ENCODE measurements around the gene IFIT2. TPM values are rescaled to one million over a fixed set of nuclear protein-coding genes. Genes with fewer than 3 reads are reported as not detected.

The IFIT2 gene
- total RNA-seq, 4 donors from 2014 or later, result 3.3 to 11.4 (median 6.0) TPM

DNA sequence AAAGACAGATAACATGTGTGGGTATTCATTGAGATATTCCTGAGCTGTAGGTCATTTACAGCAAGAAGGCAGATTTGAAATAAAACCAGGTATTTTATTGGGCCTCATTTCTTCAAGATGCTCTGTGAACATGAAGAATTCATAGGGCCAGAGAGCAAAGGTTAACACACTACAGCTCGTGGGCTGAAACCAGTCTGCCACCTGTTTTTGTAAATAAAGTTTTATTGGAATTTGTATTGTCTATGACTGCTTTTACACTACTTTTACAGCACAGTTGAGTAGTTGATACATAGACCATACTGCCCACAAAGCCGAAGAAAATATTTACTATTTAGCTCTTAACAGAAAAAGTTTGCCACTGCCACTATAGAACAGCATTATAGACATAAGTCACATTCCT lies 28.2 kb upstream of the IFIT2 start:
- DNase-seq (ENCODE audit: low spot score in 2 of 2), result no peak
- Histone ChIP-seq H3K27me3 (no peaks in the 10 kb centered on the region), H3K36me3 (no peaks in the 10 kb centered on the region), H3K4me3 (no peak overlapping the region), H3K4me1 (peaks cover 0 to 23% (median 8%) of the 10 kb centered on the region in 4 donors), H3K9me3 (no peaks in the 10 kb centered on the region), H3K27ac (no peak overlapping the region)
- no peak for TF ChIP-seq POLR2A (IDR thresholded peaks at IDR 0.05)
- 50 to 79% methylated on average over 2 of the region's 2 CpGs for WGBS, 2 donors

DNA sequence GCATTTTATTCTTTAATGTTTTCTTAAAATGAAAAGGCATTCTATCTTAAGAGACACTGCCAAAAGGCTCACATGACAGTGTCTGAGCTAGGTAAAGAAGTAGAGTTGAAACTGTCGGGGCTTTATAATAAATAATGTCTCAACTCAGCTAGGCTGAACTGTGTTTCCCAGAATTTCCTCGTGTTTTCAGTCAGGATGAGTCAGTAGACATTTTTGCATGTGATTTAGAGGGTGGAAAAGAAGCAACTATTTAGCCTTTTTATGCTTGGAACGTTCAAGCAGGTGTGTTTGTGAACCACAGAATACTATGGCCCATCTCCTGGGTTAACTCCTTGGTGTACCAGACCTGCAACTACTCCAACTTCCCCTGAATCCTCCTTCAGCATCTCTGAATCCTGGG lies 26.9 kb upstream of the IFIT2 start:
- peak overlapping the region in 2 of 4 donors; percentile 7 to 11 for H3K27ac ChIP-seq
- DNase-seq (ENCODE audit: low spot score in 2 of 2), result no peak
- WGBS, 2 donors, result 23 to 43% methylated on average over 3 of the region's 3 CpGs
- TF ChIP-seq, protein P1, sequence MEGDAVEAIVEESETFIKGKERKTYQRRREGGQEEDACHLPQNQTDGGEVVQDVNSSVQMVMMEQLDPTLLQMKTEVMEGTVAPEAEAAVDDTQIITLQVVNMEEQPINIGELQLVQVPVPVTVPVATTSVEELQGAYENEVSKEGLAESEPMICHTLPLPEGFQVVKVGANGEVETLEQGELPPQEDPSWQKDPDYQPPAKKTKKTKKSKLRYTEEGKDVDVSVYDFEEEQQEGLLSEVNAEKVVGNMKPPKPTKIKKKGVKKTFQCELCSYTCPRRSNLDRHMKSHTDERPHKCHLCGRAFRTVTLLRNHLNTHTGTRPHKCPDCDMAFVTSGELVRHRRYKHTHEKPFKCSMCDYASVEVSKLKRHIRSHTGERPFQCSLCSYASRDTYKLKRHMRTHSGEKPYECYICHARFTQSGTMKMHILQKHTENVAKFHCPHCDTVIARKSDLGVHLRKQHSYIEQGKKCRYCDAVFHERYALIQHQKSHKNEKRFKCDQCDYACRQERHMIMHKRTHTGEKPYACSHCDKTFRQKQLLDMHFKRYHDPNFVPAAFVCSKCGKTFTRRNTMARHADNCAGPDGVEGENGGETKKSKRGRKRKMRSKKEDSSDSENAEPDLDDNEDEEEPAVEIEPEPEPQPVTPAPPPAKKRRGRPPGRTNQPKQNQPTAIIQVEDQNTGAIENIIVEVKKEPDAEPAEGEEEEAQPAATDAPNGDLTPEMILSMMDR (IDR thresholded peaks at IDR 0.05), result no peak
- no peak for TF ChIP-seq POLR2A (IDR thresholded peaks at IDR 0.05)
- no peak for TF ChIP-seq EP300 (IDR thresholded peaks at IDR 0.05)
- H3K4me3 ChIP-seq, result no peak overlapping the region
- peaks cover 0 to 35% (median 17%) of the 10 kb centered on the region in 4 donors for H3K4me1 ChIP-seq
- H3K27me3 ChIP-seq, result no peaks in the 10 kb centered on the region
- H3K9me3 ChIP-seq, result no peaks in the 10 kb centered on the region
- no peaks in the 10 kb centered on the region for H3K36me3 ChIP-seq

DNA sequence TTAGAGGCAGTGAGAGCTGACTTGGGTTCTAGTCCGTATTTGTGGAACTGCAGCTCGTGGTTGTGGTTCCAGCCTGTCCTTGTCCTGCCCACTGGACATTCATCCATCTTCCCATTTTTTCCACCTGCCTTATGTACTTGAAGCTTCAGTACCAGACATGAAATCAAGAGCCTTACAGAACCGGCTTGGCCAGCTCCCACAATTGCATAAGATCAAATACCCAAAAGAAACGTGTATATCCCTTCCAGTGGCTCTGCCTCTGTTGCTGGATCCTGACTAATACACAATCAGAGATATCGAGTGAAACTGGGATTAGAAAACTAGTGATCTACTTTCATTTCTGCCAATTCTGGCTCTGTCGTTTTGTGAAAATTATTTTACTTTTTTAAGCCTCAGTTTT lies 26.5 kb upstream of the IFIT2 start:
- Histone ChIP-seq H3K9me3 (no peaks in the 10 kb centered on the region), H3K36me3 (no peaks in the 10 kb centered on the region), H3K27ac (peak overlapping the region in 1 of 4 donors; percentile 11), H3K4me3 (no peak overlapping the region), H3K4me1 (peaks cover 0 to 35% (median 17%) of the 10 kb centered on the region in 4 donors), H3K27me3 (no peaks in the 10 kb centered on the region)
- WGBS, 2 donors, result 75 to 80% methylated on average over 6 of the region's 6 CpGs
- no peak for DNase-seq (ENCODE audit: low spot score in 2 of 2)
- TF ChIP-seq, protein P1 (IDR thresholded peaks at IDR 0.05), result no peak
- no peak for TF ChIP-seq POLR2A (IDR thresholded peaks at IDR 0.05)
- no peak for TF ChIP-seq EP300 (IDR thresholded peaks at IDR 0.05)

DNA sequence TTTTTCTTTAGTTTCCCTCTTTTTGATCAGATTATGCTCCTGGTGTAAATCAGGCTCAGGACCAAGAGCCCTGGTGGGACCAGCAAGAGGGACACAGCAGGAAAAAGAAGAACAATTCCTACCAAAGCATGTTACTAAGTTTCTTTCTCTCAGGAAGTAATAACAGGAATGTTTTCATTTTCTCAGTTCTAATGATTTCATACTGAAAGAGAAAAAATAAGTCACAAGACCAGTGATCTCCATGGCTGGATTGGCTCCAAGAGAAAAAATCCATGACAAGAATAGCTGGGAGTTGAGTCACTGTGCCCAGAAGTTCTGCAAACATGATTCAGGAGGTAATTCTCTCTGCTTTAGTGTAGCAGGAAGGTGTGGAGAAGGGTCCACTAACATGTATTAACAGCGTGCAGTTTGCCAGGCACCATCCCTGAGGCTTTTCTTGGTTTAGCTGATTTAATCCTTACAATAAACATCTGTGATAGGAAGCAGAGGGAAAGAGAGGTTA lies 23.8 kb upstream of the IFIT2 start:
- 11 to 12% methylated on average over 1 of the region's 1 CpG for WGBS, 2 donors
- H3K4me3 ChIP-seq, result peak overlapping the region in 1 of 4 donors; percentile 2
- DNase-seq (ENCODE audit: low spot score in 2 of 2), result peak in 1 of 2 donors; percentile 88
- H3K4me1 ChIP-seq, result peaks cover 0 to 48% (median 23%) of the 10 kb centered on the region in 4 donors
- peak overlapping the region; percentile 71 to 98 (median 84) for H3K27ac ChIP-seq
- no peaks in the 10 kb centered on the region for H3K36me3 ChIP-seq
- H3K27me3 ChIP-seq, result no peaks in the 10 kb centered on the region
- TF ChIP-seq, protein P1 (IDR thresholded peaks at IDR 0.05), result no peak
- TF ChIP-seq EP300 (IDR thresholded peaks at IDR 0.05) (peak; percentile 76 to 92), POLR2A (IDR thresholded peaks at IDR 0.05) (no peak)
- no peaks in the 10 kb centered on the region for H3K9me3 ChIP-seq

DNA sequence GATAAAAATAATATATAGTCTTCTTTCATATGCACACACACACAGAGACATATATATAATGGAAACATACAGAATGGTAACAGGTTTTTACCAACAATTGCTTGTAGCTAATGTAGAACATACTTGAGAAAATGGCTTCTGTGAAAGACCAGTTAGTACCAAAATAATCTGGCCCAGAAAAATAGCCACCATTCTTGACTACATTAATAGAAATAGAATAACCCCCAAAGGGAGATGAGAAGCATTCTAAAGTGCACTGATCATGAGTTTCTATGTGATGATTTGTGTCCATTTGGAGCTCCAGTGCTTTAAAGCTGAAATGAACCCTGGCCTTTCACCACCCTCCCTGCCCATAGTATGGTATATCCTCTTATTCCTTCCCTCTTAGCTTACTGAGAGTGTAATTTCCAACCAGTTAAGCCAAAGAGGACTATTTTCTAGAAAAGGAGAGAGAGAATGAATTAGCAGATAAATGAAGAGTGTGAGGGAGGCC lies 22.9 kb upstream of the IFIT2 start:
- Histone ChIP-seq H3K4me1 (peaks cover 0 to 57% (median 32%) of the 10 kb centered on the region in 4 donors), H3K27ac (peak overlapping the region; percentile 29 to 98 (median 74)), H3K9me3 (no peaks in the 10 kb centered on the region), H3K27me3 (no peaks in the 10 kb centered on the region), H3K4me3 (no peak overlapping the region), H3K36me3 (no peaks in the 10 kb centered on the region)
- TF ChIP-seq POLR2A (IDR thresholded peaks at IDR 0.05) (no peak), EP300 (IDR thresholded peaks at IDR 0.05) (no peak)
- TF ChIP-seq, protein P1 (IDR thresholded peaks at IDR 0.05), result no peak
- DNase-seq (ENCODE audit: low spot score in 2 of 2), result no peak
